Measurements from ENCODE around the gene ENOPH1. TPM values are rescaled to one million over a fixed set of nuclear protein-coding genes. Genes with fewer than 3 reads are reported as not detected.
A peak's percentile ranks its signal among the peaks of the same experiment; 100 is the strongest.

Gene ENOPH1
- total RNA-seq (2016; rRNA removed; fragmentation: Illumina TruSeq; extraction: Trizol) (64.3 and 80.0 TPM in 2 replicates), polyA plus RNA-seq (2011; rRNA removed) (14.2 and 15.5 TPM in 2 replicates), polyA minus RNA-seq (2011; rRNA and poly(A)+ RNA removed; ENCODE audit: low replicate concordance) (5.7 and 11.9 TPM in 2 replicates), Bru-seq, nascent RNA (percentile 85 among the genes with signal in this experiment), BruChase-seq, experiment 1, labeled RNA remaining after a 6-hour chase (percentile 80 among the genes with signal in this experiment), BruChase-seq, experiment 2, labeled RNA remaining after a 2-hour chase (percentile 75 among the genes with signal in this experiment)
- 8.7 and 10.0 TPM in 2 replicates for total RNA-seq (2016; cell fraction: cytosol; rRNA removed; fragmentation: Illumina TruSeq; extraction: Trizol; ENCODE audit: low read depth)
- 60.9 and 87.4 TPM in 2 replicates for total RNA-seq (2016; cell fraction: insoluble cytoplasmic fraction; rRNA removed; fragmentation: Illumina TruSeq; extraction: Trizol)
- total RNA-seq (2016; cell fraction: membrane; rRNA removed; fragmentation: Illumina TruSeq; extraction: Trizol), result 29.1 and 30.2 TPM in 2 replicates
- total RNA-seq (2016; cell fraction: nucleus; rRNA removed; fragmentation: Illumina TruSeq; extraction: Trizol), result 33.0 and 36.6 TPM in 2 replicates
- polyA plus RNA-seq (2011; cell fraction: cytosol; rRNA removed), result 11.8 and 14.5 TPM in 2 replicates
- 5.0 and 6.3 TPM in 2 replicates for polyA plus RNA-seq (2011; cell fraction: nucleus; rRNA removed)
- 32.4 and 38.2 TPM in 2 replicates for polyA plus RNA-seq (2012)
- polyA plus RNA-seq (2016; cell fraction: cytosol; fragmentation: Illumina TruSeq; extraction: Trizol; ENCODE audit: low read depth), result 8.3 and 10.4 TPM in 2 replicates
- polyA plus RNA-seq (2016; cell fraction: insoluble cytoplasmic fraction; fragmentation: Illumina TruSeq; extraction: Trizol; ENCODE audit: low read depth), result 106 and 112 TPM in 2 replicates
- polyA plus RNA-seq (2016; cell fraction: membrane; fragmentation: Illumina TruSeq; extraction: Trizol; ENCODE audit: low read depth), result 27.5 and 27.7 TPM in 2 replicates
- polyA plus RNA-seq (2016; cell fraction: nucleus; fragmentation: Illumina TruSeq; extraction: Trizol; ENCODE audit: insufficient read depth, low read depth), result 48.1 and 48.2 TPM in 2 replicates
- polyA minus RNA-seq (2011; cell fraction: cytosol; rRNA and poly(A)+ RNA removed), result 8.7 and 9.1 TPM in 2 replicates
- 11.1 and 11.8 TPM in 2 replicates for polyA minus RNA-seq (2011; cell fraction: nucleus; rRNA and poly(A)+ RNA removed)
- long read RNA-seq, experiment 1, transcript ENOPH1-201 (6 exons, 2,025 nt), result major isoform, 82 of 112 reads
- long read RNA-seq, experiment 1, transcript ENOPH1-202 (5 exons, 1,689 nt), result minor isoform, 6 of 112 reads
- long read RNA-seq, experiment 1, transcript ENOPH1-203 (6 exons, 1,874 nt), result minor isoform, 16 of 112 reads
- long read RNA-seq, experiment 1, partial matches to known transcripts, result 2 of 112 reads
- long read RNA-seq, experiment 1, other reads (novel, unspliced or antisense), result 6 of 112 reads
- long read RNA-seq, experiment 2, transcript ENOPH1-201 (6 exons, 2,025 nt), result major isoform, 13 of 49 reads
- long read RNA-seq, experiment 2, partial matches to known transcripts, result 2 of 49 reads
- long read RNA-seq, experiment 2, other reads (novel, unspliced or antisense), result 33 of 49 reads

GRCh38 chr4:82430193-82430963 lies at the start of gene ENOPH1, which contains the start of gene HNRNPDL:
Gene ENOPH1, plus strand, starts transcription at chr4:82430590. Its CDS starts 240 bp downstream, at chr4:82430830.
Gene HNRNPDL, minus strand, starts transcription at chr4:82430462. Its CDS starts 772 bp downstream, at chr4:82429690.
- ChIA-PET CTCF (ENCODE audit: low intra/inter-chr PET ratio, low total read pairs) (no interaction called here), POLR2A (interaction anchor here (0.6 to 3.4 kb wide), 4 partner anchors 14 to 1101 kb away, joined by 3 to 52 read pairs (median 9); partner anchors contain the start of gene HNRNPD)
- Histone ChIP-seq H3K36me3 (replicated peaks in 1 of 2; ENCODE audit: control insufficient read depth in 1 of 2, insufficient read depth in 2 of 2, low read length in 2 of 2) (peaks cover 2 to 27% of the 10 kb centered on the region in 2 experiments; a peak in 4 of 5 replicates), H3K9ac (ENCODE audit: insufficient read depth, low read depth, low read length) (peak within 1 kb of the TSS; percentile 99), H3K27ac (ENCODE audit: extremely low read length, insufficient read depth, low read length) (peak within 1 kb of the TSS; percentile 100), H4K20me1 (ENCODE audit: insufficient read depth, low read length) (peaks cover 44% of the 10 kb centered on the region), H3K4me3 (replicated peaks in 1 of 3; ENCODE audit: insufficient read depth in 1 of 3, low read depth in 2 of 3, low read length in 3 of 3) (peak within 1 kb of the TSS; percentile 79 to 99 (median 97)), H2AFZ (ENCODE audit: low read length) (no peak within 1 kb of the TSS), H3K4me2 (ENCODE audit: low read depth, low read length) (peak within 1 kb of the TSS; percentile 94), H3K79me2 (ENCODE audit: insufficient read depth, low read length) (peaks cover 85% of the 10 kb centered on the region), H3K4me1 (ENCODE audit: insufficient read depth, low read length) (peaks cover 59% of the 10 kb centered on the region), H3K9me3 (ENCODE audit: low read length) (no peaks in the 10 kb centered on the region), H3K27me3 (ENCODE audit: control insufficient read depth in 1 of 2, insufficient read depth in 2 of 2, low read length in 2 of 2) (no peaks in the 10 kb centered on the region; a peak in 1 of 5 replicates)
- intact Hi-C loops (cut with micrococcal nuclease; ENCODE audit: unreplicated experiment) (loop anchor here (10.0 kb wide), 1 partner anchor 146 kb away; no protein-coding TSS in a partner anchor), in situ Hi-C loops (cut with HindIII; ENCODE audit: extremely low pct_ligation_motif_present, low pct_unique_long_range_greater_than_20kb) (no loop called here)
- ATAC-seq, result peak; percentile 85
- peak; percentile 30 for FAIRE-seq
- peak; percentile 96 for DNase-seq (ENCODE audit: low spot score)
- BruUV-seq (replicated peaks), result no TSS peak
- WGBS (ENCODE audit: low lambda C conversion rate), result 0% methylated on average over 20 of the region's 83 CpGs
- TF ChIP-seq NR1H2 (CRISPR knock-in tag; IDR thresholded peaks at IDR 0.05; ENCODE audit: borderline replicate concordance, low read depth) (peak; percentile 87; the same call in 1 of the 2 replicates), NFATC3 (CRISPR knock-in tag; IDR thresholded peaks at IDR 0.05) (peak; percentile 78; the same call in 1 of the 2 replicates), SMARCC2 (IDR thresholded peaks at IDR 0.05) (no peak), PRDM15 (CRISPR knock-in tag; IDR thresholded peaks at IDR 0.05) (peak; percentile 55; the same call in 1 of the 2 replicates), ZNF24 (IDR thresholded peaks at IDR 0.05) (no peak), ZNF891 (CRISPR knock-in tag; IDR thresholded peaks at IDR 0.05) (no peak), PHF8 (CRISPR knock-in tag; IDR thresholded peaks at IDR 0.05) (peak; percentile 91), ZNF772 (CRISPR knock-in tag; IDR thresholded peaks at IDR 0.05) (peak; percentile 79; the same call in 1 of the 2 replicates), DDIT3 (CRISPR knock-in tag; IDR thresholded peaks at IDR 0.05) (no peak), ZNF883 (CRISPR knock-in tag; IDR thresholded peaks at IDR 0.05; ENCODE audit: not compliant biosample characterization) (peak; percentile 96)
- TF ChIP-seq, protein P1, sequence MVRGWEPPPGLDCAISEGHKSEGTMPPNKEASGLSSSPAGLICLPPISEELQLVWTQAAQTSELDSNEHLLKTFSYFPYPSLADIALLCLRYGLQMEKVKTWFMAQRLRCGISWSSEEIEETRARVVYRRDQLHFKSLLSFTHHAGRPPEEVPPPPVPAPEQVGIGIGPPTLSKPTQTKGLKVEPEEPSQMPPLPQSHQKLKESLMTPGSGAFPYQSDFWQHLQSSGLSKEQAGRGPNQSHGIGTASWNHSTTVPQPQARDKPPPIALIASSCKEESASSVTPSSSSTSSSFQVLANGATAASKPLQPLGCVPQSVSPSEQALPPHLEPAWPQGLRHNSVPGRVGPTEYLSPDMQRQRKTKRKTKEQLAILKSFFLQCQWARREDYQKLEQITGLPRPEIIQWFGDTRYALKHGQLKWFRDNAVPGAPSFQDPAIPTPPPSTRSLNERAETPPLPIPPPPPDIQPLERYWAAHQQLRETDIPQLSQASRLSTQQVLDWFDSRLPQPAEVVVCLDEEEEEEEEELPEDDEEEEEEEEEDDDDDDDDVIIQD (CRISPR knock-in tag; IDR thresholded peaks at IDR 0.05; ENCODE audit: low read depth), result peak; percentile 59; the same call in 1 of the 2 replicates
